HG02852 (cell line): ENCODE measurements around the gene SORCS2.

Experiments used
- ATAC-seq: cut with Tn5 transposase; IDR thresholded peaks from one replicate; pipeline ENCODE4 v1.9.1; 2021; ENCODE audit warnings: mild to moderate bottlenecking, moderate library complexity; ENCODE audit not compliant: unreplicated experiment

Gene SORCS2

GRCh38 chr4:7457201-7458065 lies 265.1 kb downstream of the SORCS2 start:
- no peak for ATAC-seq

GRCh38 chr4:7458066-7458425 lies 265.7 kb downstream of the SORCS2 start:
- no peak for ATAC-seq

- no peak for ATAC-seq
Measured at GRCh38 chr4:7458477-7458876, 266.1 kb downstream of the SORCS2 start.

GRCh38 chr4:7459471-7459870 lies 267.1 kb downstream of the SORCS2 start:
- ATAC-seq: no peak

GRCh38 chr4:7460566-7460965 lies 268.2 kb downstream of the SORCS2 start:
- no peak for ATAC-seq

GRCh38 chr4:7461230-7461629 lies 268.9 kb downstream of the SORCS2 start:
- no peak for ATAC-seq

GRCh38 chr4:7462509-7462971 lies 270.2 kb downstream of the SORCS2 start:
- no peak for ATAC-seq

- no peak for ATAC-seq
Measured at GRCh38 chr4:7463566-7464258, 271.4 kb downstream of the SORCS2 start.

GRCh38 chr4:7464259-7464655 lies 271.9 kb downstream of the SORCS2 start:
- no peak for ATAC-seq

GRCh38 chr4:7465017-7465416 lies 272.7 kb downstream of the SORCS2 start:
- no peak for ATAC-seq

- ATAC-seq: no peak
Measured at GRCh38 chr4:7466215-7466614, 273.9 kb downstream of the SORCS2 start.

- no peak for ATAC-seq
Measured at GRCh38 chr4:7466904-7467303, 274.6 kb downstream of the SORCS2 start.

GRCh38 chr4:7467471-7467870 lies 275.1 kb downstream of the SORCS2 start:
- ATAC-seq: no peak

GRCh38 chr4:7469023-7469422 lies 276.7 kb downstream of the SORCS2 start:
- ATAC-seq: no peak

- ATAC-seq: no peak
Measured at GRCh38 chr4:7470111-7470510, 277.8 kb downstream of the SORCS2 start.

GRCh38 chr4:7470522-7471128 lies 278.3 kb downstream of the SORCS2 start:
- ATAC-seq: no peak

GRCh38 chr4:7472442-7473013 lies 280.2 kb downstream of the SORCS2 start:
- no peak for ATAC-seq

- ATAC-seq: no peak
Measured at GRCh38 chr4:7473081-7473480, 280.7 kb downstream of the SORCS2 start.

- no peak for ATAC-seq
Measured at GRCh38 chr4:7474320-7474719, 282.0 kb downstream of the SORCS2 start.

GRCh38 chr4:7475207-7475606 lies 282.9 kb downstream of the SORCS2 start:
- no peak for ATAC-seq

- no peak for ATAC-seq
Measured at GRCh38 chr4:7476820-7477219, 284.5 kb downstream of the SORCS2 start.
